ENCODE data around the gene LAP3.
"Not testable (repeated sequence)": the region's sequence is repeated elsewhere in the genome, so short reads cannot be mapped to it uniquely, and the experiment has no call there.

The LAP3 gene

DNA sequence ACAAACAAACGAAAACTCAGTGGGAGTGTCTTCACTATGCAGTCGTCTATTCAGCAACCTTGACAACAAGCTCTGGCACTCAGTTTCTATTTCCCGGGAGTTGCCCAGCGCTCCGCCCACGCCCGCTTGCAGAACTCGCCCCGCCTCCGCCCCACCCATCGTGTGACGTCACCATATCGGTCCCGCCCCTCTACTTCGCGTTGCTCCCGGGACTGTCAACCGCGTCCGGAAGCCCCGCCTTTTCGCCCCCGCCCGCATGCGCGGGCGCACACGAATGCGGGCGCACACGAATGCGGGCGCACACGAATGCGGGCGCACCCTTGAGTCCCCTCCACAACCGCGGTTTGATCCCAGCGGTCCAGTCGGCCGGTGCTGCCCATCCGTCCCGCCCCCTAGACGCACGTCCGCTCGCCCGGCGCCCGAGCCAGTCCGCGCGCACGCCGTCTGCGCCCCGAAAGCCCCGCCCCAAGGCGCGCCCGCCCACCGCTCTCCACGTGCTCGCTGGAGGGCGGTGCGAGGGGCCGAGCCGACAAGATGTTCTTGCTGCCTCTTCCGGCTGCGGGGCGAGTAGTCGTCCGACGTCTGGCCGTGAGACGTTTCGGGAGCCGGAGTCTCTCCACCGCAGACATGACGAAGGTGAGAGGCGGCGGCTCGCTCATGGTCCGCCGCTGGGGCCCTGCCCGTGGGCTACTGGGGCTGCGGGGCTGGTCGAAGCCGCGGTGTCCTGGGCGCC, at the start of gene LAP3:
LAP3 (plus strand) TSS at position 267 of the 733 bp plus-strand sequence; CDS start at position 535, 268 bp downstream.
- peaks cover 7% of the 10 kb centered on the region; the same call in 1 of the 2 replicates for H3K4me1 ChIP-seq (ENCODE audit: insufficient read depth, low read length)
- H3K9me3 ChIP-seq (ENCODE audit: control insufficient read depth, insufficient read depth, low read length): no peaks in the 10 kb centered on the region
- H3K36me3 ChIP-seq (ENCODE audit: insufficient read depth, low read length): peaks cover 5% of the 10 kb centered on the region

DNA sequence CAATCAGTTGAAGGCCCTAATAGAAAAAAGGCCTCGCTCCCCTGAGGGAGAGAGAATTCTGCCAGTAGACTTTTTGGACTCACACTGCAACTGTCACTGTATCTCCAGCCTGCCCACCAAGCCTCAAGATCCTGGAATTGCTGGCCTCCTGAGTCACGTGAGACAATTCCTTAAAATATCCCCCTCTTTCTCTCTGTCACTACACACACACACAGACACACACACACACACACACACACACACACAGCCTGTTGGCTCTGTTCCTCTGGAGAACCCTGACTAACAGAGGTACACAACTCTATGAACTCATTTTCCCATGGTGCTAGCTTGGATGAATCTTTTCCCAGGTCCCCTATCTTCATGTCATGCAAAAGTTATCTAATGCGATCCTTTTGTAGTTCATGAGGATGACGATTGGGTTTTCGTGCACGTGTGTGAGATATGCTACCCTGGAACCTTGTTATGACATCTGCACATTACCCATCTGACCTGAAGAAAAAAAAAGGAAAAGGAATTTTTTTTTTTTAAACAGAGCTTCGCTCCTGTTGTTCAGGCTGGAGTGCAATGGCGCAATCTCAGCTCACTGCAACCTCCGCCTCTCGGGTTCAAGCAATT, 48.3 kb upstream of the LAP3 start:
- Histone ChIP-seq H3K4me1 (ENCODE audit: insufficient read depth, low read length) (no peaks in the 10 kb centered on the region), H3K36me3 (ENCODE audit: insufficient read depth, low read length) (no peaks in the 10 kb centered on the region), H3K9me3 (ENCODE audit: control insufficient read depth, insufficient read depth, low read length) (no peaks in the 10 kb centered on the region), H3K9ac (ENCODE audit: low read depth, low read length) (no peak overlapping the region)

More for the DNA sequence above, at the start of gene LAP3:
- peak within 1 kb of the TSS; percentile 67 for H3K9ac ChIP-seq (ENCODE audit: low read depth, low read length)

DNA sequence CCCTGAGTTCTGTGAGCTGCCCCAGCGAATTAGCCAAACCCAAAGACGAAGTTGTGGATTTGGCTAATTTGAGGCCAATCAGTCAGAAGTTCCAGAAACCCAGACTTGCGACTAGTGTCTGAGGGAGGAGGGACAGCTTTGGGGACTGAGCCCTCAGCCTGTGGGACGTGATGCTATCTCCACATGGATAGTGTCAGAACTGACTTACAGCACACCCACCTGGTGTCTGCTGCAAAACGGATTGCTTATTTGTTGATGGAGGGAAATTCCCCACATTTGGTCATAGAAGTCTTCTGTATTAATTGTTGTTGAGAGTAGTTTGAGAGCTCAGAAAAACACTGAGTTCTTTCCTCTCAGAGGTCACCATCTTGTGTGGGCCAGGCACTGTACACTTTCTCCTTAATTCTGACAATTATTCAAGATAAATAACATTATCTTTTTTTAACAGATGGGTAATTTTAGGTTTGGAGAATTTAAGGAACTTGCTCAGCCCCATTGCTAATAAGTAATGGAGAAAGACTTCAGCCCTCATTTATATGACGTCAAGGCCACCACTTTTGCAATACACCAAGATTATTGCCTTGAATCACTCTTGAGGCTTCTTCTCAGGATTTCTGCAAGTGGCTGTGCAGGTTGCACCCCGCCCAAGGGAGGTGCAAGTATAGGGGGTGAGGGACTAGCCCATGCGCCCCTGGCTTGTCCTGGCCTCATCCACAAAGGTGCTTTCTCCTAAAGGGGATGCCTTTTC, 45.3 kb upstream of the LAP3 start:
- H3K9ac ChIP-seq (ENCODE audit: low read depth, low read length): no peak overlapping the region
- H3K4me1 ChIP-seq (ENCODE audit: insufficient read depth, low read length): no peaks in the 10 kb centered on the region
- H3K36me3 ChIP-seq (ENCODE audit: insufficient read depth, low read length): no peaks in the 10 kb centered on the region
- H3K9me3 ChIP-seq (ENCODE audit: control insufficient read depth, insufficient read depth, low read length): no peaks in the 10 kb centered on the region

DNA sequence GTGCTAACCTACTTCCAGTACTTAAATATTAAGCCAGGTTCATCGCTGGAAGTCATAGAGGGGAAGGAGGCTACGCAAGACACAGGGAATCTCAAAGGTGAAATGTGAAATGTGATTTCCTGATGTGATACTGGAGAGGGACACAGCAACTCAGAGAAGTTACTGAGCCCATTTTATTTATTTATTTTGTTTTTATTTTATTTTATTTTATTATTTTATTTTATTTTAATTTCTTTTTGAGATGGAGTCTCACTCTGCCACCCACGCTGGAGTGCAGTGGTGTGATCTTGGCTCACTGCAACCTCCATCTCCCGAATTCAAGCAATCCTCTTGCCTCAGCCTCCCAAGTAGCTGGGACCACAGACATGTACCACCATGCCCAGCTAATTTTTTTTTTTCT, 42.3 kb upstream of the LAP3 start:
- no peak overlapping the region for H3K9ac ChIP-seq (ENCODE audit: low read depth, low read length)
- no peaks in the 10 kb centered on the region for H3K4me1 ChIP-seq (ENCODE audit: insufficient read depth, low read length)
- H3K36me3 ChIP-seq (ENCODE audit: insufficient read depth, low read length): no peaks in the 10 kb centered on the region
- H3K9me3 ChIP-seq (ENCODE audit: control insufficient read depth, insufficient read depth, low read length): no peaks in the 10 kb centered on the region

DNA sequence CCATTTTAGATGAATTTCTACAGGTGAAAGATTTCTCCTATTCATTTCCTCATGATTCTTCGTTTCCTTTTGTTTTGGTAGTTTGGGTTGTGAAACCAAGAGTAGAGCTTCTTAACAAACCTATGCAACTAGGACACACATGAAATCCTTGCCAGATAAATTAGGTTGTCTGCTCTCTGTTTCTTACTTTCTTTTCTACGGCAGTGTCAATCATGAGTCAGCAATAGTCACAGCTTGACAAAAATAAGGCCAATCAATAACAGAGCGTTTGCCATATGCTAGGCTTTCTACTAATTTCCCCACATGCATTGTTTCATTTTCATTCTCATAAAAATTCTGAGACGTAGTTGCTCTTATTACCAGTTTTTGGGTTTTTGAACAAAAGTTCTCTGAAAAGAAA, 41.8 kb upstream of the LAP3 start:
- Histone ChIP-seq H3K36me3 (ENCODE audit: insufficient read depth, low read length) (no peaks in the 10 kb centered on the region), H3K9ac (ENCODE audit: low read depth, low read length) (no peak overlapping the region), H3K4me1 (ENCODE audit: insufficient read depth, low read length) (no peaks in the 10 kb centered on the region), H3K9me3 (ENCODE audit: control insufficient read depth, insufficient read depth, low read length) (no peaks in the 10 kb centered on the region)

DNA sequence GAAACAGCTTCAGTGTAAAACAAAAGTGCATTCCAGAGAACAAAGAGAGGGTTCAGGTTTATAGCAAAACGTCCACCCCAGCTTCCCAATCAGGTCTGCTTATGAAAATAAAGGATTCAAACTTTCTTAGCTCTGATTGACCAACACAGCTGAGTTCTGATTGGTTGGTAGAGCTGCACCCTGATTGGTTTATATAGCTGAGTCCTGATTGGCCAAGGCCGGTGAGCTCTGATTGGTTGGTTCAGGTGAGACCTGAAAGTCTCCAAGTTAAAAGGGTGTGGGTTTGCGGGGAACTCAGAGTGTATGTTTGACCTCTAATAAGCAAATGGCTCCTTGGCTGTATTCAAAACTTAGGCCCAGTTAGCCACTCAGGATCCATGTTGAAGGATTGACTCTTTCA, 41.1 kb upstream of the LAP3 start:
- no peaks in the 10 kb centered on the region for H3K9me3 ChIP-seq (ENCODE audit: control insufficient read depth, insufficient read depth, low read length)
- H3K9ac ChIP-seq (ENCODE audit: low read depth, low read length): no peak overlapping the region
- no peaks in the 10 kb centered on the region for H3K36me3 ChIP-seq (ENCODE audit: insufficient read depth, low read length)
- no peaks in the 10 kb centered on the region for H3K4me1 ChIP-seq (ENCODE audit: insufficient read depth, low read length)

DNA sequence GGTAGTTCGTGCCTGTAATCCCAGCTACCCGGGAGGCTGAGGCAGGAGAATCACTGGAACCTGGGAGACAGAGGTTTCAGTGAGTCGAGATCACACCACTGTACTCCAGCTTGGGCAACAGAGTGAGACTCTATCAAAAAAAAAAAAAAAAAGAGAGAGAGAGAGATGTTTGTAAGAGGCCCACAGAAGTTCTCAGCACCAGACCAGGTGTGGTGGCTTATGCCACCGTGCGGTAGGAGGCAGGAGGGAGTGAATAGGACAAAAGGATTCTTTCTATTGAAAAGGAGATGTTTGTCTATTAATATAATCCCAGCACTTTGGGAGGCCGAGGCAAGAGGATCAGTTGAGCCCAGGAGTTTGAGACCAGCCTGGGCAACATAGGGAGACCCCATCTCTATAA, 39.9 kb upstream of the LAP3 start:
- H3K9ac ChIP-seq (ENCODE audit: low read depth, low read length); H3K9me3 ChIP-seq (ENCODE audit: control insufficient read depth, insufficient read depth, low read length); H3K4me1 ChIP-seq (ENCODE audit: insufficient read depth, low read length); H3K36me3 ChIP-seq (ENCODE audit: insufficient read depth, low read length): not testable (repeated sequence)

DNA sequence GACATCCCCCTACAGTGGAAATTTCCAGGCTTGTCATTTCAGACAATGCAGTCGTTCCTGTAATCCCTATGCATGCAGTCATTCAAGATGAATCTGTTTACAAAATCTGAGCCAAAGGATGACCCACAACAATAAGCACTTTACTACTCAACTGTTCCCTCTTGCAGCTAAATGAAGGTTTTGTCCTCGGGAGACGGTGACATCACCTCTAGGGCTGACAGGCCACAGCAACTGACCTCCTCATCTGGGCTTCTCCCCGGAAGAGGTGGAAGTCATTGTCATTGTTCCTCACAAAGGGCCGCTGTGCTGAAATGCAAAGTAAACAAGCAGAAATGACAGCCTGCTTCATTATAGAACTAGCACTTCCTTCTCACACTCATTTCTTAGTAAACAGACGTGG, 32.8 kb upstream of the LAP3 start:
- Histone ChIP-seq H3K9me3 (ENCODE audit: control insufficient read depth, insufficient read depth, low read length) (no peaks in the 10 kb centered on the region), H3K4me1 (ENCODE audit: insufficient read depth, low read length) (peaks cover 3% of the 10 kb centered on the region; the same call in 1 of the 2 replicates), H3K9ac (ENCODE audit: low read depth, low read length) (no peak overlapping the region), H3K36me3 (ENCODE audit: insufficient read depth, low read length) (no peaks in the 10 kb centered on the region)

DNA sequence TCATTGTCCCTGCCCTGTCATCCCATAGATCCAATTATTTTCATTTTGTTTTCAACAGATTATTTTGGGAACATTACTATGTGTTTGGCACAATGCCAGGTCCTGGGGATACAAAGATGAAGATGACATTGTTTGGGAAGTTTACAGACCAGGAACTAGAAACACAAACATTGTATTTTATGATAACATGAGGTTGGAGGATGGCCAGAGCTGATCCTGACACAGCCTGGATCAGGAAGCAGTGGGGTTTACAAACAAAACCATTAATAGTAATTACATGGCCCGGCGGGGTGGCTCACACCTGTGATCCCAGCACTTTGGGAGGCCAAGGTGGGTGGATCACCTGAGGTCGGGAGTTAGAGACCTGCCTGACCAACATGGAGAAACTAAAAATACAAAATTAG, 32.2 kb upstream of the LAP3 start:
- Histone ChIP-seq H3K9ac (ENCODE audit: low read depth, low read length) (no peak overlapping the region), H3K4me1 (ENCODE audit: insufficient read depth, low read length) (peaks cover 3% of the 10 kb centered on the region; the same call in 1 of the 2 replicates), H3K36me3 (ENCODE audit: insufficient read depth, low read length) (no peaks in the 10 kb centered on the region), H3K9me3 (ENCODE audit: control insufficient read depth, insufficient read depth, low read length) (no peaks in the 10 kb centered on the region)

DNA sequence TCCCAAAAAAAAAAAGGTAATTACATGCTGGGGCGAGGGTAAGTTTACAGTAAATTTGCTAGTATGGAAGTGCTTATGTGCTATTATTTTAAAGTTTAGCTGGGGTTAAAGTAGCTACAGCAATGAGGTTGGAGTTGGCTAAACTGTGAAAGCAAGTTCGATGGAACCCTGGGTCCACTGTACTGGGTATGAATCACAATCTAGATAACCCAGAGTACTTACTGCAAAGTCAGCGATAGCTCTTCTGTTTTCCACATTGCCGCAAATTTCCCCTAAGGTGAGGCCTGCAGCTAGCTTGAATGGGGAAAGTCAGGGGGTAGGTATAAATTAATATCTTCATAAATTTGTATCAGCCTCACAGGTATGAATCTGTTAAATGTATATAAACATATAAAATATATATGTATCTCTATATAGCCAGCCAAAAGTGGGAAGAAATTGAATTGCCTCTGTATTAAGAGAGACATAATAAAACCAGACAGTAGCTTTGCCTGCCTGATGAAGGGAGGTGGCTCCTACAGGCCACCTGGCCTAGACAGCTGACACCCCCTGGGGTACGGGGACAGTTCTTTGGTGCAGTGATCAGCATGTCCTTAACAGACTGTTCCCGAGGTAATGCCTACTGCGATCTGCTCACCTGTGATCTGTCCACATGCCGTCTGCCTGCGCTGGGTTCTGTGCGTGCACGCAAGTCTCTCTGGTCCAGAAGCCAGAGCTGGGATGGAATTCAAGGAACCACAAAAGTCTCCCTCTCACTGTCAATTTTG, 31.4 kb upstream of the LAP3 start:
- Histone ChIP-seq H3K36me3 (ENCODE audit: insufficient read depth, low read length) (no peaks in the 10 kb centered on the region), H3K9me3 (ENCODE audit: control insufficient read depth, insufficient read depth, low read length) (no peaks in the 10 kb centered on the region), H3K4me1 (ENCODE audit: insufficient read depth, low read length) (peaks cover 3% of the 10 kb centered on the region; the same call in 1 of the 2 replicates), H3K9ac (ENCODE audit: low read depth, low read length) (no peak overlapping the region)

DNA sequence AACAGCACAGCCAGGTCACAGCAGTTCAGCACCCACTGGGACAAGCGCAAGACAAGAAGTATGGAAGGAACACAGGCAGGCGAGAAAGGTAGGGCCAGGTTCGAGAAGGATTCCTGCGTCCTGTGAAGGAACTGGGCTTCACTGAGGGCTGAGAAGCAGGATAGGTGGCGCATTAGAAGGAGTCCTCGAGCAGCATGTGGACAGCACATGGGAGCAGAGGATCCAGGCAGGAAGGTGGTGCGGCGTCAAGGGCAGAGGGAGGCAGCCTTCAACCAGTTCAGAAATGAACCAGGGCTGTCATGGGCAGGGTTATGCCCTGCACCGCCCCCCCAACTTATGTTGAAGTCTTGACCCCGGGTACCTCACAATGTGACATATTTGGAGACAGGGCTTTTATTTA, 30.8 kb upstream of the LAP3 start:
- Histone ChIP-seq H3K9ac (ENCODE audit: low read depth, low read length) (no peak overlapping the region), H3K9me3 (ENCODE audit: control insufficient read depth, insufficient read depth, low read length) (no peaks in the 10 kb centered on the region), H3K36me3 (ENCODE audit: insufficient read depth, low read length) (no peaks in the 10 kb centered on the region), H3K4me1 (ENCODE audit: insufficient read depth, low read length) (peaks cover 3% of the 10 kb centered on the region; the same call in 1 of the 2 replicates)

DNA sequence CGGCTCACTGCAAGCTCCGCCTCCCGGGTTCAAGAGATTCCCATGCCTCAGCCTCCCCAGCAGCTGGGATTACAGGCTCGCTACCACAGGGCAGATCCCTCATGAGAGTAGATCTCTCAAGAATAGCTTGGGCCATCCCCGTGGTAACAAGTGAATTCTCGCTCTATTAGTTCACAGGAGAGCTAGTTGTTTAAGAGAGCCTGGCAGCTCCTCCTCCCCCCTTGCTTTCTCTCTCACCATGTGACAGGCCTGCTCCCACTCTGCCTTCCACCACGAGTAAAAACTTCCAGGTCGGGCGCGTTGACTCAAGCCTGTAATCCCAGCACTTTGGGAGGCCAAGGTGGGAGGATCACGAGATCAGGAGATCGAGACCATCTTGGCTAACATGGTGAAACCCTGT, 30.3 kb upstream of the LAP3 start:
- H3K4me1 ChIP-seq (ENCODE audit: insufficient read depth, low read length): peaks cover 3% of the 10 kb centered on the region; the same call in 1 of the 2 replicates
- H3K36me3 ChIP-seq (ENCODE audit: insufficient read depth, low read length): no peaks in the 10 kb centered on the region
- H3K9me3 ChIP-seq (ENCODE audit: control insufficient read depth, insufficient read depth, low read length): no peaks in the 10 kb centered on the region
- no peak overlapping the region for H3K9ac ChIP-seq (ENCODE audit: low read depth, low read length)

DNA sequence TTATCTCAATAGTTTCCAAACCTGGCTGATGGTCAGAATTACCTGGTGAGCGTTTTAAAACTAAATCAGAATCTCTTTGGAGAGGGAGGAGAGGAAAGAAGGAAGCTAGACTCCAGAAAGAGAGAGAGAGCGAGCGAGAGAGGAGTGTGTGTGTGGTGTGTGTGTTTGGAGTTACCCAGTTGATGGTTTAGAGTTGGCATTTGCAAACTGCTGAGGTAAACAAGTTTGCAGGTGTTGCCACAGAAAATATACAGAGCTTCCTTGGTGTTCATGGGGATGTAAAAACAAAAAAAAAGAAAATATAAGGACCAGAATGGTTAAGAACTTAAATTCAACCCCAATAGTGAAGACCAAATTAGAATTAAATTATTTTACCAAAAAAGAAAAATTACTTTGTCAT, 26.4 kb upstream of the LAP3 start:
- no peak overlapping the region for H3K9ac ChIP-seq (ENCODE audit: low read depth, low read length)
- no peaks in the 10 kb centered on the region for H3K9me3 ChIP-seq (ENCODE audit: control insufficient read depth, insufficient read depth, low read length)
- H3K4me1 ChIP-seq (ENCODE audit: insufficient read depth, low read length): no peaks in the 10 kb centered on the region
- no peaks in the 10 kb centered on the region for H3K36me3 ChIP-seq (ENCODE audit: insufficient read depth, low read length)

DNA sequence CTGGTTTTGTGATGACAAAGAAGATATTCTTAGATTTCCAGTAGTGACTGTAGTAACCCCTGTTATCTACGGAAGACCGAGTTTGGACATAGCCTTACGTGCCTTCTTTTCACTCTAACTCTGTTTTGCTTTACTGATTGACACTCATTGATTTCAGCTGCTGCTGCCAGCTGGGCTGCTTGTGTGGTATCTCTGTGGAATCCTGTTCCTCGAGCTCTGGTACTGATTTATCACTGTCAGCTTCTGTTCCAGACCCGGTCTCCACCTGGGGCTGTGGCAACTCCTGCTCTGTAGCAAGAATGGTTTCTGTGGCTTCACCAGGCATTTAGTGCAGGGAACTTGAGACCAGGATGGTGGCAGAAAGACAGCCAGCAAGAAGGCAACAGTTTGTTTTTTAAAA, 24.6 kb upstream of the LAP3 start:
- Histone ChIP-seq H3K4me1 (ENCODE audit: insufficient read depth, low read length) (no peaks in the 10 kb centered on the region), H3K9me3 (ENCODE audit: control insufficient read depth, insufficient read depth, low read length) (no peaks in the 10 kb centered on the region), H3K36me3 (ENCODE audit: insufficient read depth, low read length) (no peaks in the 10 kb centered on the region)

More for the DNA sequence above, 24.6 kb upstream of the LAP3 start:
- H3K9ac ChIP-seq (ENCODE audit: low read depth, low read length): no peak overlapping the region

All from ES-I3 (cell line).